K562 (cell line): ENCODE data around the gene BBS1. TPM values are rescaled to one million over a fixed set of nuclear protein-coding genes. Genes with fewer than 3 reads are reported as not detected.

ENCODE experiments used
- ATAC-seq: fragments of 200-7000 bp; cut with Tn5 transposase; 3 replicates; pipeline ENCODE4 v1.9.1; 2020; ENCODE audit warnings: moderate library complexity
- BruUV-seq: library from RNA; stranded (reverse); fragments of 400-500 nt; replicated peaks from 2 replicates; lab custom pipeline; 2021; lab: Mats Ljungman, UMichigan
- CTCF ChIA-PET: fragments of 300-600 bp; formaldehyde crosslinking; extraction: SDS; loops from one replicate; lab custom pipeline; 2021; ENCODE audit warnings: low intra/inter-chr PET ratio; lab: Yijun Ruan, JAX
- POLR2A ChIA-PET: fragments of 300-600, 350-650 bp; sonication (Branson Sonifier 250); formaldehyde crosslinking; extraction: SDS; loops from one replicate; lab custom pipeline; 2021; ENCODE audit warnings: antibody characterized with exemption, inconsistent platforms; lab: Yijun Ruan, JAX
- DNase-seq, 4 experiments: peaks; one replicate each; pipeline versions ENCODE4 v3.0.0 to v3.0.0-alpha.2; 2011 to 2018; ENCODE audit warnings: low spot score in 3 of 4, mixed read lengths in 3 of 4; ENCODE audit errors: extremely low read depth in 1 of 4
- FAIRE-seq: peaks from 2 replicates; lab custom pipeline; 2011; peaks lifted over from hg19 to GRCh38; lab: Jason Lieb, UNC
- H2AFZ ChIP-seq: 2 replicates; pipeline ENCODE4 v1.6.0; 2011; ENCODE audit warnings: low read depth, low read length, control low read depth, inconsistent platforms
- H3K27ac ChIP-seq: fragments of 200-600 bp; 3 replicates; pipeline ENCODE4 v1.8.0; 2011; ENCODE audit warnings: low read depth, mild to moderate bottlenecking, control low read depth, inconsistent platforms, low read length, moderate library complexity, mixed read lengths; ENCODE audit errors: extremely low read depth
- H3K27me3 ChIP-seq, 2 experiments: fragments of 300-600 bp in 1 of 2; 2 replicates in 1 of 2; 3 replicates in 1 of 2; pipeline versions ENCODE4 v1.6.0 to v1.8.0; 2011; ENCODE audit warnings: inconsistent platforms in 2 of 2, low read length in 2 of 2, mild to moderate bottlenecking in 1 of 2, mixed read lengths in 1 of 2, moderate library complexity in 1 of 2; ENCODE audit not compliant: control insufficient read depth in 2 of 2, insufficient read depth in 2 of 2
- H3K36me3 ChIP-seq: fragments of 300-600 bp; 3 replicates; pipeline ENCODE4 v1.8.0; 2011; ENCODE audit warnings: mild to moderate bottlenecking, low read length, inconsistent platforms; ENCODE audit not compliant: control insufficient read depth, insufficient read depth
- H3K4me1 ChIP-seq, 2 experiments: fragments of 200-600 bp in 1 of 2; replicated peaks in 1 of 2; 2 replicates in 1 of 2; 3 replicates in 1 of 2; pipeline versions ENCODE4 v1.5.1 to v1.8.0; 2011; ENCODE audit warnings: inconsistent platforms in 2 of 2, low read length in 2 of 2, mild to moderate bottlenecking in 1 of 2, mixed read lengths in 1 of 2, moderate library complexity in 1 of 2; ENCODE audit not compliant: control insufficient read depth in 2 of 2, insufficient read depth in 2 of 2
- H3K4me2 ChIP-seq: 2 replicates; pipeline ENCODE4 v1.6.1; 2011; ENCODE audit warnings: low read length, control low read depth, inconsistent platforms, mixed read lengths; ENCODE audit not compliant: insufficient read depth
- H3K4me3 ChIP-seq: fragments of 200-600 bp; sonication (generic), shearing (Covaris generic); 2 replicates; pipeline ENCODE4 v1.5.1; 2016; ENCODE audit warnings: control low read depth, inconsistent platforms
- H3K79me2 ChIP-seq: fragments of 200-600 bp; 3 replicates; pipeline ENCODE4 v1.8.0; 2011; ENCODE audit warnings: low read length, inconsistent platforms; ENCODE audit not compliant: control insufficient read depth, insufficient read depth
- H3K9ac ChIP-seq, 2 experiments: 2 replicates each; pipeline versions ENCODE4 v1.6.0 to v1.6.1; 2011; ENCODE audit warnings: low read depth in 2 of 2, low read length in 2 of 2, control low read depth in 1 of 2, inconsistent platforms in 1 of 2, mild to moderate bottlenecking in 1 of 2, mixed read lengths in 1 of 2; ENCODE audit not compliant: insufficient read depth in 1 of 2
- H3K9me1 ChIP-seq: one replicate; pipeline ENCODE4 v1.6.0; 2011; ENCODE audit warnings: inconsistent platforms, mild to moderate bottlenecking, low read length, moderate library complexity; ENCODE audit not compliant: control insufficient read depth, insufficient read depth
- H3K9me3 ChIP-seq: replicated peaks from 2 replicates; pipeline ENCODE4 v1.5.1; 2011; ENCODE audit warnings: low read depth, low read length, inconsistent platforms; ENCODE audit not compliant: control insufficient read depth, insufficient read depth
- H4K20me1 ChIP-seq: replicated peaks from 2 replicates; pipeline ENCODE4 v1.6.1; 2011; ENCODE audit warnings: low read length, inconsistent platforms, mixed read lengths; ENCODE audit not compliant: control insufficient read depth, insufficient read depth
- FOXP1 ChIP-seq: sonication (generic); formaldehyde crosslinking; IDR thresholded peaks from 2 replicates; pipeline ENCODE4 v1.8.0; 2022; ENCODE audit warnings: mild to moderate bottlenecking, missing genetic modification reagents
- KAT7 ChIP-seq: sonication (generic); formaldehyde crosslinking; IDR thresholded peaks from 2 replicates; pipeline ENCODE4 v1.8.0; 2022; ENCODE audit warnings: missing genetic modification reagents, mild to moderate bottlenecking, borderline replicate concordance
- MTA1 ChIP-seq: fragments of 450-650 bp; IDR thresholded peaks from 2 replicates; pipeline ENCODE4 v1.6.1; 2017; ENCODE audit warnings: borderline replicate concordance
- NFIC ChIP-seq: fragments of 450-650 bp; IDR thresholded peaks from 2 replicates; pipeline ENCODE4 v1.6.1; 2017; ENCODE audit warnings: mild to moderate bottlenecking, inconsistent platforms
- POLR2B ChIP-seq: fragments of 450-650 bp; IDR thresholded peaks from 2 replicates; pipeline ENCODE4 v1.6.1; 2018; ENCODE audit warnings: low read depth; ENCODE audit not compliant: partially characterized antibody
- RFX5 ChIP-seq: IDR thresholded peaks from 2 replicates; pipeline ENCODE4 v1.6.1; 2011; ENCODE audit warnings: low read depth, mild to moderate bottlenecking, improper control_type of control experiment, low read length
- TAF9B ChIP-seq: fragments of 450-650 bp; IDR thresholded peaks from 2 replicates; pipeline ENCODE4 v1.6.1; 2018; ENCODE audit warnings: mild to moderate bottlenecking; ENCODE audit not compliant: partially characterized antibody
- ZNF57 ChIP-seq: fragments of 450-650 bp; formaldehyde crosslinking; IDR thresholded peaks from 2 replicates; pipeline ENCODE4 v1.4.0; 2020; ENCODE audit warnings: mild to moderate bottlenecking, moderate library complexity
- WGBS: fragments of 100-300 bp; shearing (Covaris generic); methylation state at CpG from one replicate; pipeline ENCODE4 v1.1.6; 2016; ENCODE audit warnings: low coverage, mixed read lengths; ENCODE audit not compliant: insufficient coverage; ENCODE audit errors: missing lambda C conversion rate; 5-methylcytosine and 5-hydroxymethylcytosine counted together
- in situ Hi-C: fragments of 300-500 bp; cut with MboI; formaldehyde crosslinking; loops from 4 replicates; pipeline ENCODE4 v1.15.0; 2018; ENCODE audit warnings: inconsistent platforms, mixed read lengths
- intact Hi-C: fragments of 100-400 bp; cut with micrococcal nuclease; formaldehyde crosslinking; loops from 2 replicates; pipeline ENCODE4 v1.14.2; 2022
- polyA plus RNA-seq, 8 experiments: library from polyadenylated mRNA; depleted of rRNA in 4 of 8; stranded (reverse) in 5 of 8; unstranded in 3 of 8; fragments of >200 nt; fragmentation: Nextera tagmentation in 2 of 8; fragmentation: Illumina TruSeq in 1 of 8; extraction: Ambion mirVana in 2 of 8; extraction: Trizol in 1 of 8; gene quantifications; 2 replicates each; pipeline versions ENCODE4 v1.2.1 to v1.2.3, GENCODE V29; 2011 to 2014; ENCODE audit warnings: inconsistent platforms in 1 of 8, missing spikeins in 1 of 8
- total RNA-seq, 7 experiments: library from RNA; depleted of rRNA in 6 of 7; stranded (reverse); fragments of >200 nt in 6 of 7; fragmentation: Illumina TruSeq in 2 of 7; extraction: Trizol in 2 of 7; gene quantifications; 2 replicates each; pipeline versions ENCODE4 v1.2.1 to v1.2.3, GENCODE V29; 2011 to 2021; ENCODE audit warnings: low replicate concordance in 1 of 7
- TF ChIP-seq, protein P1 (sequence below): fragments of 250-450 bp; sonication (Bioruptor Pico); IDR thresholded peaks from 2 replicates; pipeline ENCODE4 v1.5.0; 2021; ENCODE audit warnings: mild to moderate bottlenecking, moderate library complexity

Gene BBS1
- total and polyA plus RNA-seq, 9 of the 15 experiments (the other 6 are each of a cell fraction or from before 2014, with no cell fraction given), result 9.0 to 19.8 (median 12.1) TPM

DNA sequence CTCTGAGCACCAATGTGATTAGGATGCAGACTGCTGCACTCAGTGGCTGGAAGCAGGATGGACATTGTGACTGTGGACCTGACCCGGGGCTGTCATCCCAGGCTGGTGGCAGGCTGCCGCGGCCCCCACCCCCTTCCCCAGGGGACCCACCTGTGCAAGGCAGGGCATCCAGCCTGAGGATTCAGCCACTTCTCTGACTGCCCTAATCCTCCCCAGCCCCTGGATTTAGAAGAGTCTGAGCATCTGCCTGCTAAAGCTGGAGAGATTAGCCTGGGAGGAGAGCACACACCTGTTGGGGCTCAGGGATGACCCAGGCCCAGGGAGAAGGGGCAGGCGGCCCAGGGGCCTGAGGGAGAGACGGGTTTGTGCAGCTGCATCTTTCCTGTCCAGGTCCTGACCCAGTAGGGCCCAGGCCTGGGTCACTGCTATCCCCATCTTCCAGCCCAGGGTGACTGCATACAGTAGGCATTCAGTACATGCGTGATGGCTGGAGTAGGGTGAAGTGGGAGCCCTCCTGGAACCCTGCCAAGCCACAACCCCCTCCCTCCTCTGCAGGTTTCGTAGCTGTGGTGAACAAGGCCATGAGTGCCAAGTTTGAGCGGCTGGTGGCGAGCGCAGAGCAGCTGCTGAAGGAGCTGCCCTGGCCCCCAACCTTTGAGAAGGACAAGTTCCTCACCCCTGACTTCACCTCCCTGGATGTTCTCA, 18.1 kb upstream of the BBS1 start:
- CTCF ChIA-PET, result no interaction called here
- Histone ChIP-seq H3K9me3 (no peaks in the 10 kb centered on the region), H3K79me2 (no peaks in the 10 kb centered on the region), H3K4me1 (peaks cover 0 to 30% of the 10 kb centered on the region in 2 experiments; a peak in 3 of 5 replicates), H3K27me3 (no peaks in the 10 kb centered on the region), H3K9me1 (no peaks in the 10 kb centered on the region), H3K36me3 (peaks cover 61% of the 10 kb centered on the region; the same call in 2 of the 3 replicates), H2AFZ (no peak overlapping the region), H3K27ac (no peak overlapping the region), H3K4me2 (no peak overlapping the region), H3K9ac (peak overlapping the region in 1 of 2 experiments; percentile 66; a peak in 2 of 4 replicates), H3K4me3 (no peak overlapping the region), H4K20me1 (0 out of 2 replicates have a peak, but pooled peaks cover 2% of the 10 kb centered on the region)
- POLR2A ChIA-PET, result interaction anchor here (0.7 to 1.8 kb wide), 4 partner anchors 9 to 148 kb away, joined by 3 to 8 read pairs (median 3); partner anchors contain the start of gene DPP3
- DNase-seq (no peak), ATAC-seq (no peak), FAIRE-seq (no peak)
- intact Hi-C loops, result no loop called here
- in situ Hi-C loops, result no loop called here
- BruUV-seq, result no TSS peak
- TF ChIP-seq NFIC (peak; percentile 71), ZNF57 (no peak)
- TF ChIP-seq, all 486 proteins: peak for 1
- 63% methylated on average over 5 of the region's 10 CpGs for WGBS

- in situ Hi-C loops, result no loop called here
- 0 out of 2 replicates have a peak, but pooled peaks cover 2% of the 10 kb centered on the region for H4K20me1 ChIP-seq
- FAIRE-seq, result no peak
- no peak overlapping the region for H3K4me2 ChIP-seq
- ChIA-PET CTCF (no interaction called here), POLR2A (interaction anchor here (0.5 to 1.1 kb wide), 4 partner anchors 8 to 152 kb away, joined by 3 read pairs; no protein-coding TSS in a partner anchor)
- no peaks in the 10 kb centered on the region for H3K9me3 ChIP-seq
- H3K9me1 ChIP-seq, result no peaks in the 10 kb centered on the region
- 84% methylated on average over 7 of the region's 10 CpGs for WGBS
- intact Hi-C loops, result no loop called here
- H2AFZ ChIP-seq, result no peak overlapping the region
- H3K9ac ChIP-seq, result peak overlapping the region in 1 of 2 experiments; percentile 79; a peak in 2 of 4 replicates
- no peak for ATAC-seq
- no peak overlapping the region for H3K4me3 ChIP-seq
- H3K4me1 ChIP-seq, result peaks cover 0 to 30% of the 10 kb centered on the region in 2 experiments; a peak in 3 of 5 replicates
- no peak overlapping the region for H3K27ac ChIP-seq
- H3K79me2 ChIP-seq, result no peaks in the 10 kb centered on the region
- DNase-seq, result no peak
- peaks cover 55% of the 10 kb centered on the region; the same call in 2 of the 3 replicates for H3K36me3 ChIP-seq
- no TSS peak for BruUV-seq
- no peaks in the 10 kb centered on the region for H3K27me3 ChIP-seq
- no peak for TF ChIP-seq MTA1
- no peak for TF ChIP-seq TAF9B
- TF ChIP-seq KAT7 (CRISPR knock-in tag), result no peak
- TF ChIP-seq FOXP1 (CRISPR knock-in tag), result no peak
- no peak for TF ChIP-seq RFX5
- no peak for TF ChIP-seq POLR2B
- TF ChIP-seq, protein P1, sequence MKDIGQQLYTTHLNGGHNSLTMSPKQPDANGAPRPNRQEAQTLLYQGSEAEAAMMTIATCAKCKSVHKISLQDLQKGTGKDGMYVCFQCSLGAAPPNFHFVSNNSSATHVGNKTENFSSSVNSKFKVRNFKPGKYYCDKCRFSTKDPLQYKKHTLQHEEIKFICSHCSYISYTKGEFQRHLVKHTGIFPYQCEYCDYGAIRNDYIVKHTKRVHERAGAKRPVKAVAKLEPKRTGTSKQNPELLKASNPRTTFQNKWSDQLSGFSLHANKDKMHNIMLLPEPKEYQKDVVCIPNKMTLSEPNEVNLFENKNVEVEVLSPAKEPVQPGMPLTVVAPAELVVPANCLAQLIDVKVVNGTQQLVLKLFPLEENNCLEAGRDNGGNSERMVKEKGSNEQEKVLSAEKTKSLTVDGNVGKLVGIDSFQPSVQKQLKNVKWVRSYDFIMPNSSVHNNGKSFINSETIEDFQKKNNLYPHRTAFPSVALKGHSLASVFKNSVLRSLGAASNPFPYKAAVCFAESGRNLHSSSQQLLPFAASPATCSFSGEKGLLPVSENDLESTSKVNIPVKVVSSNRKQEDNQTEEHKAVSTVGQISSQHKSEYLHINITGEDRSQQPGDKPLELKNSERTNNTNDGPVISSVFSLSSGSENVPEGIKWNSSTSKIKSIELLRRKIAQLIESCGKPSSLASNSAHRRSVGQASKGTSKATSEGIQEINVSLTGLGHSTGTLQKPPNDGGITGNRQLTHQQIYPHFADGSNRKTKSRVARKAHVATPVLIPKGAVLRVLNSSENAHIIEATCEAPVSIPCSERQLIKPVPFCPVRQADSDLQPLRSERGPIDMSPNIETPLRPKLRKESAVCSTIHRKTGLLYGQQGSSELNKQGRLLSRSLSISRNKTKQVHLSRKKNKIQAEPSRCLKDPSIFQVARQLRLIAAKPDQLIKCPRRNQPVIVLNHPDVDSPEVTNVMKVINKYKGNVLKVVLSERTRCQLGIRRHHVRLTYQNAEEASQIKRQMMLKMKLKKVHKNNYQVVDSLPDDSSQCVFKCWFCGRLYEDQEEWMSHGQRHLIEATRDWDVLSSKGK, result no peak
These were observed 17.3 kb upstream of the BBS1 start for GRCh38 chr11:66493130-66493529.
